NCI-H345 (cell line): ENCODE results near the gene PGAM5.
A peak's percentile ranks its signal among the peaks of the same experiment; 100 is the strongest.
"Not testable (repeated sequence)": the region's sequence is repeated elsewhere in the genome, so short reads cannot be mapped to it uniquely, and the experiment has no call there.

Source experiments
- DNase-seq: peaks from one replicate; lab custom pipeline; 2025; lab: John Stamatoyannopoulos, UW

PGAM5 gene

DNA sequence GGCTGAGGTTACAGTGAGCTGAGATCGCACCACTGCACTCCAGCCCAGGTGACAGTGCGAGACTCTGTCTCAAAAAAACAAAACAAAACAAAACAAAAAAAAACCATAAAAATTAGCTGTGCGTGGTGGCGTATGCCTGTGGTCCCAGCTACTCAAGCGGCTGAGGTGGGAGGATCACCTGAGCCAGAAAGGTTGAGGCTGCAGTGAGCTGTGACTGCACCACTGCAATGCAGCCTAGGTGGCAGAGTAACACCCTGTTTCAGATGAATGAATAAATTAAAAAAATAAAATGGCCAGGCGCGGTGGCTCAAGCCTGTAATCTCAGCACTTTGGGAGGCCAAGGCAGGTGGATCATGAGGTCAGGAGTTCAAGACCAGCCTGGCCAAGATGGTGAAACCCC lies 43.0 kb downstream of the PGAM5 start:
- DNase-seq: not testable (repeated sequence)

- DNase-seq: no peak
These were observed 43.7 kb downstream of the PGAM5 start for GRCh38 chr12:132754160-132754932.

DNA sequence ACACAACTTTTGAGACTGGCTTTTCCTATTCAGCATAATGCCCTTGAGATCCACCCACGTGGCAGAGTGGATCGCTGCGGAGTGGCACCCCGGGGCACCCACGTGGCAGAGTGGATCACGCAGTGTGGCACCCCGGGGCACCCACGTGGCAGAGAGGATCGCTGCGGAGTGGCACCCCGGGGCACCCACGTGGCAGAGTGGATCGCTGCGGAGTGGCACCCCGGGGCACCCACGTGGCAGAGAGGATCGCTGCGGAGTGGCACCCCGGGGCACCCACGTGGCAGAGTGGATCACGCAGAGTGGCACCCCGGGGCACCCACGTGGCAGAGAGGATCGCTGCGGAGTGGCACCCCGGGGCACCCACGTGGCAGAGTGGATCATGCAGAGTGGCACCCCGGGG lies 48.2 kb downstream of the PGAM5 start:
- not testable (repeated sequence) for DNase-seq

DNA sequence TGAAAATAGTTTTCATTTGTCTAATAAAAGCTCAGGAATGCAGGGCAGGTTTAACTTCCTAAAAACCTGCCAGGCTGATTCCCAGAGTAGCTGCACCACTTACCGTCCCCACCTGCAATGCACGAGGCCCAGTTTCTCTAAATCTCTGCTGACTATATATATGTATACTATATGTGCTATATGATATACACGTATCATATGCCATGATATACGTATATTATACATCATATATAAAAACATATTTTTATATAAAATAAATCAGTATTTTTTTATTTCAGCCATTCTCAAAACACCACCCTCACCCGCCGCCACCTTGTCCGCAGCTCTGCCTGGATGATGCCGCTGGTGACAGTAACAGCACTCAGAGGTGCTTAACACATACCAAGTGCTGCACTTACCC lies 48.7 kb downstream of the PGAM5 start:
- DNase-seq: no peak

GRCh38 chr12:132761032-132761920 lies 50.6 kb downstream of the PGAM5 start, which contains the start of gene ANKLE2:
Gene ANKLE2, minus strand, starts transcription at chr12:132761832. Its CDS starts 34 bp downstream, at chr12:132761798.
- DNase-seq: peak; percentile 59

DNA sequence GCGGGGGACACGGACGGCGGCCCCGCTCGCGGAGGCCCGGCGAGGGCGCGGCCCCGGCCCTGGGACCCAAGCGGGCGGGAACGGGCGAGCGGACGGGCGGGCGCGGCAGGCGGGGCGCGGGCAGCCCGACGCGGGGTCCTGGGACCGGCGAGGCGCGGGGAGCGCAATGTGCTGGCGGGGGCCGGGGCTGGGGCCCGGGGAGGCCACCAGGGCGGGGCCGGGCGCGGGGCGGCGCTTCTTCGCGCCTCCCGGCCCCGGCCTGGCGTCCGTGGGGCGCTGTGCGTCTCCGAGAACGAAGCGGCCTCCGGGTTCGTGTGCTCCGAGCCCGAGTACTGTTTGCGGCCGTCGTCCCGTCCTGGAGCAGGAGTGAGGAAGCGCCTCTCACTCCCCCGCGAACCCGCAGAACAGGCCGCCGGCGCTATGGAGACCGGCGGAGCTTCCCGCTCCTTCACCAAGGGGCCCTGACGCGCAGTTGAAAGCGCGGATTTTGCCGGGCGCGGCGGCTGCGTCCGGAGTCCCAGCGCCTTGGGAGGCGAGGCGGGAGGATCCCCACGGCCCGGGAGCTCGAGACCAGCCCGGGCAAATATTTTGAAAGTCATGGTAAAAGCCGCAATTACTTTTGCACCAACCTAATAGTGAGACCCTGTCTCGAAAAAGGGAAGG lies 51.4 kb downstream of the PGAM5 start:
- peak; percentile 88 for DNase-seq

GRCh38 chr12:132764231-132764630 lies 53.6 kb downstream of the PGAM5 start:
- no peak for DNase-seq

GRCh38 chr12:132765361-132765760 lies 54.7 kb downstream of the PGAM5 start:
- DNase-seq: no peak

DNA sequence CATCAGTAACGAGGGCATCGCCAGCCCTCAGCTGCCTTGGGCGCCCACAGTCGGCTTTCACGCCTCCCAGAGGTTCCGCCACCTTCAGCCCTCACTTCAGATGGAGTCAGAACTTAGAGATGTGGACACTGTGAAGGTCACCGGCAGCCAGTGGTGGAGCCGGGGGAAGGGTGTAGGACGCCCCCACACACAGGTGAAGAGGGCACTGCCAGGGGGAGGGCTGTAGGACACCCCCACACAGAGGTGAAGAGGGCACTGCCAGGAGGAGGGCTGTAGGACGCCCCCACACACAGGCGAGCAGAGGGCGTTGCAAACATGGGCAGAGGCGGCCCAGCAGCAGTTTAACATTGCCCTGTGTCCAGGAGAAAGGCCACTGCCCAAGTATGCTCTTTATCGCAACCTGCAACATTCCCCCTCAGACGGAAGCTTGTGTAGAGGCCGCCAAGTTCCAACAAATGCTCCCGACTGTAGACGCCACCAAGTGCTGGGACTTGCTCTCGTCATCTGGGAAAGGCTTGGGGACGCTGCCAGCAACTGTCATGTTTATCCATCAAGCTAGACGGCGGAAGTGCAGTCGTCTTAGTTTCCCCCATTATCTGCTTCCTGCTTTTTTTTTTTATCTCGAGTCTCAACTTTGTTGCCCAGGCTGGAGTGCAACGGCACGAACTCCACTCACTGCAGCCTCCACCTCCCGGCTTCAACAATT lies 55.9 kb downstream of the PGAM5 start:
- DNase-seq: no peak

DNA sequence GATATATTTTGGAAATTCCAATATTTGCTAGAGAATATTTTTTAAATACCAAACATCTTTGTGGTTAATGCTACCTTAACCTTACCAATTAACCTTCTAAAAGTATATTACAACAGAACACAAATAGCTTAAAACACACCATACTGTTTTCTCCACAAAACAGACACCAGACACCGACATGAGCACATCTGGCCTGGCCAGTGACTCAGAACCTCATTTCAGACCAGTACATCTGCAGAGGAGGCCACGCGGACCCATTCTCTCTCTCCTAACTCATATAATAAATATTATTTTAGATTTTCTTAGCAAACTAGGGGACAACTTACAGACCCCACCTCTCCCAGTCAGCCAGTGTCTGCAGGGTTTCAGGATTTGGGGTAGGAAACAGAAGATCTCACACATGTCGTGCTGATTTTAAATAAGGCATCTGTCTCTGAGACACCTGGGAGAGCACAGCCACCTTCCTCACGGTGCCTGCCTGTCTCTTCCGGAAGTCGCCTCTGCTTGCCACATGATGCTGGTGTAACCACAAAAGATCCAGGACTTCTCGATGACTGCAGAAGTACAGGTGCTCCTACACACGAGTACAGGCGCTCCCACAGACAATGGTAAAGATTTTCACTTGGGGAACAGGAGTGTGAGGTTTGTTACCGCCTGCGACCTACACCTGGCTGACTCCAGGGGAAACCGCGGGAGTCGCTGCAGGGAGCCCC lies 60.6 kb downstream of the PGAM5 start:
- no peak for DNase-seq
